ENCODE data around the gene ACBD3. TPM values are rescaled to one million over a fixed set of nuclear protein-coding genes. Genes with fewer than 3 reads are reported as not detected.

Gene ACBD3
- total RNA-seq, 1 donor from 2014 or later = 48.7 TPM

DNA sequence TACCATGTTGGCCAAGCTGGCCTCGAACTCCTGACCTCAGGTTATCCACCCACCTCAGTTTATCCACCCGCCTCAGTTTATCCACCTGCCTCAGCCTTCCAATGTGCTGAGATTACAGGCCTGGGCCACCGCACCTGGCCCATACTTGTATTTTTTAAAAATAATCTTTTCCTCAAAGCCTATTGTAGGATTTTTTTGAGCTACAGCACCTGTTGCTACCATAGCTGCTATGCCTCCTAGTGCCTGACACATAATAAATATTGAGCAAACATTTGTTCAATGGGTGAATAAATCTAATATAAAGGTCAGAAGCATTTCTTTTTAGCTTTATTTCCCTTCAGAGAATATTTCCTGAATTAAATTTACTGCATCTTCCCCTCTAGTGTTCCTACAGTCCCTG, 15.7 kb upstream of the ACBD3 start:
- DNase-seq (ENCODE audit: extremely low read depth, low read depth, low spot score) = no peak

DNA sequence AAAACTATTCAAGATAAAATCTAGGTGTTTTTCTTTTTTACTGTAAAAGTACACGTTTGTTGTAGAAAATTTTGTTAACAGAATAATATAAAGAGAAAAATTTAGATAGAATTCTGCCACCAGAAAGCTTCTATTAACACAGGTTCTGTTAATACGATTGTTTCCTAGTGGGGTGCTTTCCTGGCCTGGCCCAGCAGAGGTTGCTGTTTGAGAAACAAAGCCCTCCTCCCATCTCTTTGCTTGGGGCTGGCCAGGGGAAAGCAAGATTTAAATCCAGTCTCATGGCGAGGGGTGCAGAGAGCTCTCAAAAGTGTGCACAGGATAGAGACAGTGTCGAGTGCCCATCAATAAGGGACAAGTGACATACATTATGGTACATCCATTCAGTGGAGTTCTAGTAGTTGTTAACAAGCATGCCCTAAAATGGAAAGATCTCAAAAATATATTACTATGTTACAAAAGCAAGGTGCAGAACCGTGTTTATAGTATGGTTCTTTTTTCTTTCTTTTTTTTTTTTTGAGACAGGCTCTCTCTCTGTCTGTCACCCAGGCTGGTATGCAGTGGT, 14.6 kb upstream of the ACBD3 start:
- DNase-seq (ENCODE audit: extremely low read depth, low read depth, low spot score) = no peak

DNA sequence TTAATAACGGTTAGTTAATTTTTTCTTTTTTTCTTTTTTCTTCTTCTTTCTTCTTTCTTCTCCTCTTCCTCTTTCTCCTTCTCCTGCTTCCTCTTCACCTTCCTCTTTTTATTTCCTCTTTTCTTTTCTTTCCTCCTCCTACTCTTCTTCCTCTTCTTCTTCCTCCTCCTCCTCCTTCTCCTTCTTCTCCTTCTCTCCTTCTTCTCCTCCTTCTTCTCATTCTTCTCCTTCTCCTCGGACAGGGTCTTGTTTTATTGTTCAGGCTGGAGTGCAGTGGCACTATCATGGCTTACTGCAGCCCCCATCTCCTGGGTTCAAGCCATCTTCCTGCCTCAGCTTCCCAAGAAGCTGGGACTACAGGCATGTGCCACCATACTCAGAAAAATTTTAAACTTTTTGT, 13.4 kb upstream of the ACBD3 start:
- DNase-seq (ENCODE audit: extremely low read depth, low read depth, low spot score) = no peak

DNA sequence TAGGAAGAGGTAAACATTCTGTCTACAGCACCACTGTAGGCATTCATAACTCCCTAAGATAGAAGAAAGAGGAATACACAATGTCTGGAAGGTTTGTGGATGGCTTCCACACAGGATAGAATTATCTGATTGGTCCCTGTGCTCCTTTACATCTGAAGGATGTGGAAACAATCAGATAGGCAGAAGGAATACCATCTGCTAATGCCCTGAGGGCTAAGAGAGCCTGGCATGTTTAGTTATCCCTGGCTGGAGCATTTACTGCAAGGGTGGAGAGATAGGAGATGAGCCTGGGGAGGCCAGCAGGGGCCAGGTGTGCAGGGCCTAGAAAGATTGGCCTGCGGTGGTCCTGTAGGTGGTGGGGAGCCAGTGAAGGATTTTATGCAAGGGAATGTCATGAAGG, 8.6 kb upstream of the ACBD3 start:
- no peak for DNase-seq (ENCODE audit: extremely low read depth, low read depth, low spot score)

DNA sequence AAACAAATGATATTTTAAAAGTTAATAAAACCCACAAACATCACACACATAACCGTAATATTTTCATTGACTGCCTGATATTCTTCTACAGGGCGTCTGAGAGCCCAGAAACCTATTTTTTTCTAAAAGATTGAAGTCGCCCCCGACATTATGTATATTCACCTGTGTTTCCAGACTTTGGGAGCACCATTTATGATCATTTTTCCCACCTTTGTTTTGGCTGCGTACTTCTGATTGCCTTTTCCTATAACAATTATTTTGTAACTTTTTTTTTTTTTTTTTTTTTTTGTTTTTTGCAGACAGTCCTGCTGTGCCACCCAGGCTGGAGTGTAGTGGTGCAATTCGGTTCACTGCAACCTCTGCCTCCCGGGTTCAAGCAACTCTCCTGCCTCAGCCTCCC, 839 bp upstream of the ACBD3 start:
- DNase-seq (ENCODE audit: extremely low read depth, low read depth, low spot score) = no peak

DNA sequence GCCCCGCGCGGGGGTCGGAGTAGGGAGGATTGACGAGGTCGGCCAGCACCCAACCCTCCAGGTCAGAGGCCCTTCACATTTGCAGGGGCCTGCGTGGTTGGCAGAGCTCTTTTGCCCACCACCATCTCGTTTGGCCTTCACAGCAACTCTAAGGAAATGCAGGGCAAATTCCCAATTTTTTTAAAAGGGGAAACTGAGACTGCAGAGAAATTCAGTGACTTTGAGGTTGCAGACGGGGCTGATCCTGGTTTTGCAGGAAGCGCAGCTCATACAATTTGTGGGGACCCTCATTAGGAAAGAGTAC, 430 bp upstream of the ACBD3 start:
- DNase-seq (ENCODE audit: extremely low read depth, low read depth, low spot score) = no peak

DNA sequence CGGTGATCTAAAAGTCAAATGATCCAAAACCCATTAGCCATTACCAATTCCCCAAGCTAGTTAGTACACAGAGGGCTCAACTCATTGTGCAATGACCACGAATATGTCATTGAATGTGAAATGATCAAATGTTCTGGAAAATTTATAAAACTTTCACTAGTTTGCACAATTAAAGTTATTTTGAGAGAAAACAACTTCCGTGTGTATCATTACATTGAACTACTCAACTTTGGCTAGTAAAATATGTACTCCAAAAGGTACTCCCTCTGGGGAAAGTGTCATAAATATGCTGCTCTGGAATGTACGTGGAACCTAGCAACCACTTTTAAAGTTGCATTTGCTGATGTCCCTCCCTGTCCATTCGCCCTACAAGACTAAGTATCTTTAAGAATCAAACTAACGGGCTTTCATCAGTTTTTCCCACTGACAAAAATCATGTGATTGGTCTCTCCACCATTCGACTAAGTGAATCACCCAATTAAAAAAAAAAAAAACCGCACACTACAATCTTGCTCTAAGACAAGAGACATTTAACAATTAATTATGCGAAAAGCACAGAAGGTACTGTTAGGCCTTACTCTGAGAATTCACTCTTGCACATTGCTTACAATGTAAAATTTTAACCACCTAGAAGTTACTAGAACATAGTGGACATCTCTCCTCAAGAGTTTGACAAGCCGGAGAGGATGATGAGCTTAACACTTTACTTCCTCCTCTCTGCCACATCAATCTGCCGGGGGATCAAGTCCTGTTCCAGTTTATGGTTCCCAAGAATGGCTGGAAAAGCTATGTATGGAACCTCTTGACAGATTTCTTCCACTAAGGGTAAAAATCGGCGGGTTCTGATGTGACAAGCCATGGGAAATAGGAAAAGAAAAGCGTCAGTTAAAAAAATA, 1.2 kb downstream of the ACBD3 start:
- no peak for DNase-seq (ENCODE audit: extremely low read depth, low read depth, low spot score)

DNA sequence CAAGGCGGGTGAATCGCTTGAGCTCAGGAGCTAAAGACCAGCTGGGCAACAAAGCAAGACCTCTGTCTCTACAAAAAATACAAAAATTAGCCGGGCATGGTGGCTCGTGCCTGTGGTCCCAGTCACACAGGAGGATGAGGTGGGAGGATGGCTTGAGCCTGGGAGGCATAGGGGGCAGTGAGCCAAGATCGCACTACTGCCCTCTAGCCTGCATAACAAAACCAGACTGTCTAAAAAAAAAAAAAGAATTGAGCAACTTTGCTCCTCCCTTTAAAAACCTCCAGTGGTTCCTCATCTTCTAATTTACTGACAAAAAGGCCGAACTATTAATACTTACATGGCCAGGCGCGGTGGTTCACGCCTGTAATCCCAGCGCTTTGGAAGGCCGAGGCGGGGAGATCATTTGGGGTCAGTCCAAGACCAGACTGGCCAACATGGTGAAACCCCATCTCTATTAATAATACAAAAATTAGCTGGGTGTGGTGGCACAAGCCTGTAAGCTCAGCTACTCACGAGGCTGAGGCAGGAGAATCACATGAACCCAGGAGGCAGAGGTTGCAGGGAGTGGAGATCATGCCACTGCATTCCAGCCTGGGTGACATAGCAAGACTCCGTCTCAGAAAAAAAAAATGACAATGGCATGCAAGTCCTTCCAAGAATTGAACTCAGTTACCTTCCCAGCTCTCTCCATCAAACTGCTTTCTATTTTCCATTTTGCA, 4.4 kb downstream of the ACBD3 start:
- DNase-seq (ENCODE audit: extremely low read depth, low read depth, low spot score) = no peak

DNA sequence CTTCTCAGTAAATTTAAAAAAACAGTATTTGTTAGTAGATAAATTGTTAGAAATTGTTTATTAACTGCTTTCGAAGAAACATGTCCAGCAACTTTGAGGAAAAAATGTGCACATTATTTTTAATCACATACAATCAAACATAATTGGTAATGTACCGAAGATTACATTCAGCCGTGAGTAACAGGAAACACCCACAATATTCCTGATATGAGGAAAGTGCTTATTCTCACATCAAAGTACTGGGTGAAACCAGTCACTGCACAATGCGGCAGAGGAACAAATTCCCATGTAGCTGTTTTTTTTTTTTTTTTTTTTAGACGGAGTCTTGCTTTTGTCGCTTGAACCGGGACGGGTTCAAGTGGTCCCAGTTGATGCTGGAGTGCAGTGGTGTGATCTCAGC, 9.7 kb downstream of the ACBD3 start:
- DNase-seq (ENCODE audit: extremely low read depth, low read depth, low spot score) = no peak

DNA sequence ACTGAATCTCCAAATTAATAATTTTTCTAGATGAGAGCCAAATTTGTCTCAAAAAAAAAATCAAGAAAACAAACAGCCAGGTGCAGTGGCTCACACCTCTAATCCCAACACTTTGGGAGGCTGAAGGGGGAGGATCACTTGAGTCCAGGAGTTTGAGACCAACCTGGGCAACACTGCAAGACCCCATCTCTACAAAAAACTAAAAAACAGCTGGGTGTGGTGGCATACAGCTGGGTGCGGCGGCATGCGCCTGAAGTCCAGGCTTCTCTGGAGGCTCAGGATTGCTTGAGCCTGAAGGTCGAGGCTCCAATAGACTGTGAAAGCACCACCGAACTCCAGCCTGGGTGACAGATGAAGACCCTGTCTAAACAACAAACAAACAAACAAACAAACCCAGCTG, 14.0 kb downstream of the ACBD3 start:
- DNase-seq (ENCODE audit: extremely low read depth, low read depth, low spot score) = no peak

DNA sequence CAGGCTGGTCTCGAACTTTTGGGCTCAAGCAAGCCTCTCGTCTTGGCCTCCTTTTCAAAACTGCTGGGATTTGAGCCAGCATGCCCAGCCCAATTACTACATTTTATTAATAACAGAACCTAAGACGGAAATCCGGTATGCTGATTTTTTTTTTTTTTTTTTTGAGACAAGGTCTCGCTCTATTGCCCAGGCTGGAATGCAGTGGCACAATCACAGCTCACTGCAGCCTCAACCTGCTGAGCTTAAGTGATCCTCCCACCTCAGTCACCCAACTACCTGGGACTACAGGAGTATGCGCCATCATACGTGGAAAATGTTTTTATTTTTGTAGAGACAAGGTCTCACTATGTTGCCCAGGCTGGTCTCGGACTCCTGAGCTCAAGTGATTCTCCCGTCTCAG, 20.2 kb downstream of the ACBD3 start:
- DNase-seq (ENCODE audit: extremely low read depth, low read depth, low spot score) = no peak

DNA sequence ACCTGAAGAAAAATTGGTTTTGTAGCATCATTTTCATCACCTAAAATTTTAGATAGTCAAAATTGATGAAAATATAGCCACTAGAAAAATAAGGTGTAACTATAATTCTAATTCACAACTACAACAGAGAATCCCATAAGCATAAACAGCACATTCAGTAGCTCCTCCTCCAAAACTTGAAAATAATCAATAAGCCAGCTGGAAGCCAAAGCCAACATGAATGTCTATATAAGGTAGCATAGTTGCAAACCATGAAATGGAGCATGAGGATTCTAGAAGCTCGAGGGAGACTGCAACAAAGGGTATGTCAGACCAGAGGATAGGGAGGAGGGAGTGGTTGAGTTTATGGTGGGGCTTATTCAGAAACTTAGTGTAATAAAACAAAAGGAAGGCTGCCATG, 22.4 kb downstream of the ACBD3 start:
- DNase-seq (ENCODE audit: extremely low read depth, low read depth, low spot score) = no peak

DNA sequence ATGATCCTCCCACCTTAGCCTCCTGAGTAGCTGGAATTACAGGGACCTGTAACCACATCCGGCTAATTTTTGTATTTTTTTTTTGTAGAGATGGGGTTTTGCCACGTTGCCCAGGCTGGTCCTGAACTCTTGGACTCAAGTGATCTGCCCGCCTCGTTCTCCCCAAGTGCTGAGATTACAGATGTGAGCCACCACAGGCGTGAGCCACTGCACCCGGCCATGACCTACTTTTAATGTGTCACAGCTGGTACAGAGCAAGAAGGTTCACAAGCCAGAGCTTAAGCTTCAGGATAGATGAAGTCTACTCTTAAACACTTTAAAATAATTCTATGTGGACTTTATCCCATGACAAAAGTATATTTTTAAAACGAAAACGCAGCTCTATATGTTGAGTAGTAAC, 23.6 kb downstream of the ACBD3 start:
- no peak for DNase-seq (ENCODE audit: extremely low read depth, low read depth, low spot score)

DNA sequence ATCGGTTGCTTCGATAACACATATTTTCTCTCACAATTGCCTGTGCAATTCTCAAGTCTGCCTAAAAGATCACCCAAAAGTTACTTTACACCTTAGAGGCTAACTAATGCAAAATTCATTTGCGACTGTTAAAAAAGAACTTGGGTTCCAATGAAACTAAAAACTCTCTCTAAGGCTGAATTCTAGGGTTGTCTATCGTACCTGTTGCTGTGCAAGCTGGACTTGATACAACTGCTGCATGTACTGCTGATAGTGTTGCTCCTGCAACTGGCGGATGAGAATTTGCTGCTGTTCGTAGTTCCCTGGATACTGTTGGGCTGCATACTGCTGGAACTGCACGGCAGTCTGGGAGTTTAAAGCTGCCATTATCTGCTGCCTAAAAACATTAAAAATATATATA, 27.6 kb downstream of the ACBD3 start:
- DNase-seq (ENCODE audit: extremely low read depth, low read depth, low spot score) = no peak

DNA sequence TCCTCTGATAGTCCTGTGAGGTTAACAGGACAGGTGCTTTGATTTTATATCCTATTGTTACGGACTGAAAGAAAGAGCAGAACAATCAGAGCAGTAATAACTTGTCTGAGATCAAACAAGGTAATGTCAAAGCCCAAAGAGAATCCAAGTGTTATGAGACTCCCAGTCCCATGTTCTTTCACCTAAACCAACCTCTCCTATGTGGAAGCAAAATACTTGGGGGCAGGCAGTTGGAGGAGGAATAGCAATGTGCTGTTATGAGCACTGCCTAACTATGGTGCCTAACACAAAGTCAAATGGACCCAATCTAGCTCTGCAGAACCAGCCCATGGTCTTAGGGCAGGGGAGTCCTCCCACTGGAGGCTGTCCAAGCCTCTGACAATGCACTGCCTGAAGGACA, 28.1 kb downstream of the ACBD3 start:
- DNase-seq (ENCODE audit: extremely low read depth, low read depth, low spot score) = no peak

DNA sequence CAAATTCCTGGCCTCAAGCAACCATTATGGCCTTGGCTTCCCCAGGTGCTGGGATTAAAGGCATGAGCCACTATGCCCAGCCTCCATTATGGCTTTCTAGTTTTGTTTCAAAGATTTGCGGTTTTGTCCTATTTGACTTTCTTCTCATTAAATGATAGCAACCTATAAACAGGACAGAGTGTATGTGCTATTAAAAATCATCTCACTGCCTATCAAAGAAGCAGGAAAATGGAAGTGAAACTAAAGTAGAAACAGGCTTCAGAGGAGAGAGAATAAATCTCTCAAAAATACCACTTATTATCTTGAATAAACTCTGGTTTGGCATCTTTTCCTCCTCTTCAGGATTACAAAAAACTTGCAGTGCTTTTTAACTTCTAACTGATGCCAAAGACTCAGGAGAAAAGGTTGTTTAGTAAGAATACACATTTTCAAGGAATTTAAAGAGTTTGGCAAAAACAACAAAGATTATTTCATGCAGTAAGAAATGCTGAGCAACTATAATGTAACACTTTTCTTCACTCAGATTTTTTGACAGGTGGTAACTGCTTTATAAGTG, 28.7 kb downstream of the ACBD3 start:
- no peak for DNase-seq (ENCODE audit: extremely low read depth, low read depth, low spot score)

DNA sequence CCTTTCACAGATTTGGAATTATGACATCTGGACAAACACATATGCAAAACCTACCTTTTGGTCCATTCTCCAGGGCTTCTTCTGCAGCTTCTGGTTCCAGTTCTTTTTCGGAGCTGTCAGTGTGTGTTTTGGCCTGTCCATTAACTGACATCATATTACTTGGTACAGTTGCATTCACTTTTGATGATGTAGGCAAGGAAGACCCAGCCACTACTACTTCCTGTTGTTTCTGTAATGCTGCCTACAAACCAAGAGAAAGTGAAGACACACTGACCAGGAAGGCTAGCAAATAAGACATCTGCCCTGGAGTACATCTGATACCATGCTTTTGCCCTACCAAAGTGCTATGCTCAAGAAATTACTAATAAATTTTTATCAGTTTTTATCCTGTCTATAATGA, 31.9 kb downstream of the ACBD3 start:
- DNase-seq (ENCODE audit: extremely low read depth, low read depth, low spot score) = no peak

DNA sequence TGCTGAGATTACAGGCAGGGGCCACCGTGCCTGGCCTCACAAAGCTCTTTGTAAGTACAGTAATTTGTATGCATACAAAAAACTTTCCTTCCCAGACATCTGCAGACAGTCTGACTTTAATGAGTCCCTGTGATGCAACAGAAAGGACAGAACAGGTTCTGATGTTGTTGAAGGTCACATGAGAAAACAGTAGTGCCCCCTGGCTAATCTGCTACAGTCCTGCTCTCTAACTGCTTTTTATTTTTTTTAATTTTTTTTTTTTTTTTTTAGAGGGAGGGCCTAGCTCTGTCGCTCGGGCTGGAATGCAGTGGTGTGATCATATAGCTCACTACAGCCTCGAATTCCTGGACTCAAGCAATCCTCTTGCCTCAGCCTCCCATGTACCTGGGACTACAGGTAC, 36.7 kb downstream of the ACBD3 start:
- DNase-seq (ENCODE audit: extremely low read depth, low read depth, low spot score) = no peak

DNA sequence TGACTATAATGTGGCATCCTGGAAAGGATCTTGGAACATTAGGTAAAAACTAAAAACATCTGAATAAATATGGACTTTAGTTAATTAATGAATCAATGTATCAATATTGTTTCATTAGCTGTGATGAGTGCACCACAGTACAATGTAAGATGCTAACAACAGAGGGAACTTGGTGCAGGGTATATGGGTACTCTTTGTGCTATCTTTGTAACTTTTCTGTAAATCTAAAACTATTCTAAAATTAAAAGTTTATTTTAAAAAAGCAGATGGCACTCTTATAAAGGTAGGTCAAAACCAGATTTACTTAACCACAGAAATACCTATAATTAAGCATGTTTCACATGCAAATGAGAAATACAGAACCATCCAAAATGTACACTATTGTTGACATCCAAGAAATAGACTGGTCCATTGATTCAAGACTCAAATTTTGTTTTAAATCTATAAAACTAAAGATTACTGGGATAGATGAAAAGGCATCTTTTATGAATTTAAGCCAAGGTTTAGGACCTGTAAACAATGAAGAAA, 38.4 kb downstream of the ACBD3 start:
- DNase-seq (ENCODE audit: extremely low read depth, low read depth, low spot score) = no peak

DNA sequence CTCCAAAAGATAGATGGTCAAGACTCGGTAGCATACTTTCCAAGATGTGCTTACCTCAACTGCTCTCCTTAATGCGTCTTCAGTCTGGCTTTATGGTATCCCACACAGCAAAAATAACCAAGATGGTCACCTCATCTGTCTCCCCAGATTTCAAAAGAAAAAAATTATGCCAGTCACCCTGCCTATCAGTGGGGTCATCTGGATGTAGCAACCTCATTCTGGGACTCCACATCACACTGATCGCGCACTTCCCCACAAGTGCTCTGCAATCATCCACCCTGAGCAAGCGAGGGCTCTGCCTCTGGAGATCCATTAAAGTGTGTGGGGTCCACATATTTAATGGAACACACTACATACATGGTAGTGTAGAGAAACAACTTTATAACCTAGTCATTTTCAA, 42.5 kb downstream of the ACBD3 start:
- DNase-seq (ENCODE audit: extremely low read depth, low read depth, low spot score) = no peak

DNA sequence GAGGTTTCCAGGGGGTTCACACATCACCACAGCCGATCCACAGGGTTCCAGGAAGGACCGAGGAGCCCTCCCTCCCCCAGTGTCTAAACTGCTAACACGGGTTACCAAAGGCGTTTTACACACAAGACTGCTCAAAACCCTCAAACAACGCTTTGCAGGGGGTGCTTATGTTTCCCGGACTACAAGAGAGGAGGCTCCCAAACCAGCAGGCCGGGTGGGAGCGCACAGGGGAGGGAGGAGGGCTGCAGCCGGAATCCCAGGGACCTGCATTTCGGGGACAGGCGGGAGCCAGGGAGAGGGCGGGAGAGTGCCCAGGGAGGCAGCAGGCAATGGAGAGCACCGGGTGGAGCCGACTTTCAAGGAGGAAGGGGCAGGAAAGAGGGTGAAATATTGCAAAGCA, 50.8 kb downstream of the ACBD3 start:
- DNase-seq (ENCODE audit: extremely low read depth, low read depth, low spot score) = no peak
